ENCODE results near the gene NPAS1.

NPAS1 gene

DNA sequence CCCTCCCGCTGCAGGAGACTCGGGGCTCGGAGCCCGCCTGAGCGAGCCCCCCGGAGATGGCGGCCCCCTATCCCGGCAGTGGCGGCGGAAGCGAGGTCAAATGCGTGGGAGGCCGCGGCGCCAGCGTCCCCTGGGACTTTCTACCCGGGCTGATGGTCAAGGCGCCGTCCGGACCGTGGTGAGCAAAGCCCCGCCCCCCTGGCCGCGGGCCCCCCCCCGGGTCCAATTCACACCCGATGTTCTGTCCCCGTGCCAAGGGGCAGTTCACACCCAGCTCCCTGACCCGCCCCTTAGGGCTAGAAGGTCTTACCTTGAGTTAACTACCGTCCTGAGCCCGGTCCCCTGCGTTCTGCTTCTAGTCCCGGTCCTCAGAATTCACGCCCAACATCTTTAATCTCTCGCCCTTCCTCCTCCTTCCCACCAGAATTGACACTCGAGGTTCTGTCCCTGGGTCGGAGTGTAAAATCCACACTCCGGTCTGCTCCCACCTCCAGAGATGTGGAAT lies 1.4 kb downstream of the NPAS1 start:
- no peak for DNase-seq (ENCODE audit: low spot score)

DNA sequence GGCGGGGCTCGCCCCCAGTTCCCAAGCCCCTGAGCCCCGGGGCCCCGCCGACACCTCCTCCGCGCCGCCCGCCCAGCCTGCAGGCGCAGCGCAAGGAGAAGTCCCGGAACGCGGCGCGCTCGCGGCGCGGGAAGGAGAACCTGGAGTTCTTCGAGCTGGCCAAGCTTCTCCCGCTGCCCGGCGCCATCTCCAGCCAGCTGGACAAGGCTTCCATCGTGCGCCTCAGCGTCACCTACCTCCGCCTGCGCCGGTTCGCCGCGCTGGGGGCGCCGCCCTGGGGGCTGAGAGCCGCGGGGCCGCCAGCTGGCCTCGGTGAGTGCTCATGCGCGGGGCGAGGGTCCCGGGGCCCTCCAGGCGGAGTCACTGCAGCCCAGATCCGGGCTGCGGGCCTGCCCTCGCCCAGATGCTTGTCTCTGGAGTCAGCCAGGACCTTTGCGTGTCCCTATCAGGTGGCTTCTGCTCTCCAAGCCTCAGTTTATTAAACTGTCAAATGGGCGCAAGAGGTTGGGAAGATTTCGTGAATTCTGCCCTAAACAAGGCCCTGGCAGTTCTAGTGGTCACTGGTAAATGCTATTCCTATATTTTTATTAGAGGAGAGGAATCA lies 2.0 kb downstream of the NPAS1 start:
- no peak for DNase-seq (ENCODE audit: low spot score)

DNA sequence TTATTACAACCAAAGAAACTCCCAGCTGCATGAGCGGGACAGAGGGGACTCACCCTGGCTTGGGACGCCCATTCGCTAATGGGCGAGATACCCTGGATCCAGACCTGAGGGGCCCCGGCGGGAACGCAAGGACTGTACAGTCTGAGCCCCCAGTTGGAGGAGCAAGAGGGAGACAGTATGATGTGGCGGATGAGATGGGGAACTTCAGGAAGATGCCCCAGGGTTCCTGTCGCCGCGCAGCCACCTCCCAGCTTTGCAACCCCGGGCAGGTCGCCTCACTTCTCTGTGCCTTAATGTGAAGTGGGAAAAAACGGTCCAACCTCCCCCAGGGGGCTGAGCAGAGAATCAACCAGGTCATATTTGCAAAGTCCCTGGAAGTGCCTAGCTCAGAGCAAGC lies 2.5 kb downstream of the NPAS1 start:
- DNase-seq (ENCODE audit: low spot score): no peak

DNA sequence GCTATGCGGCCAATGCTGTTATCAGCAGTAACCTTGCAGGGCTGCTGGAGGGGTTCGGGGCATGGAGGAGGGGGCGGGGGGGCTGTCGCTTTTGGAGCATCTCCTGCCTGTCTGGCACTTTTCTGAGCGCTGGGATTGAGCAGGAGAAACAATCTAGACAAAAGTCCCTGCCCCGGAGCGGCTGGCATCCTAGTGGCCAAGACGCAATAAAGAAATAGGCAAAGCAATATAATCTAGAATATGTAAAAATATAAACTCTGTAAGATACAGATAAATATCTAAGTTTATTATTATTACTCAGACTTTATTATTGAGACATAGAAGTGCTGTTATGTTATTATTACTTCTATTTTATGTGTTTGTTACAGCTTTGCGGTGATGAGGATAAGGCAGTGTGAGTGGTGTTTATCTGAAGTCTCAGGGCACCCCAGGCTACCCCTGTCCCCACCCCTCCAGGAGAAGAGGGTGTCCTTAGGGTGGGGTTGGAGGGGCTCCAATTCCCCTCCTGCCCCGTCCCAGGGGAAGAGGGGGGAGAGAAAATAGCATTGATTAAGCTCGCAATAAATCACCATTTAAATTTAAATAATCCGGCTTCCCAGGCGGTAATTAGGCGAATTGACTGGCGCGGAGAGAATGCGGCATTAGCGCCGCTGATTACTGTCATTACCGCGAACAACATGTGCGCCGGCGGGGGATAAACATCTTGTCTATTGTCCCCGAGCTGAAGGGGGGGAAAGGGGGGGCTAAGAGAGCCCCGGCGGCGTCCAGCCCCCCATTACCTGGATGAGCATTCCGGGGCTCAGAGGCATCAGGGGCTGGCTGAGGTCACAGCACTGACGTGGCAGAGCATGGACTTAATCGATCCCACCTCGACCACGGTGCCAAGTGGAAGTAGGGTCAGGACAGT lies 3.2 kb downstream of the NPAS1 start:
- no peak for DNase-seq (ENCODE audit: low spot score)

DNA sequence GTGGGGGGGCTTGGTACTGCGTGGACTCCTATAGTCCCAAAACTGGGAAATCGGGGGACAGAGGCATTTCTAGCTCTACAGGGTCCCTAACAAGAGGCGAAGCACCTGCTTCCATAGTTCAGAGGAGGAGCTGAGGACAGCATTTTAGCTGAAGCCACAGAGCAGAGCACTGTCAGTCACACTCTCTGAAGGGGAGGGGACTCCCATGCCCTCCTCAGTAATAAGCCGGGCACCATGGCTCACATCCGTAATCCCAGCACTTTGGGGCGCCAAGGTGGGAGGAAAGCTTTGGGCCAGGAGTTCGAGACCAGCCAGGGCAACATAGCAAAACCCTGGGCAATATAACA lies 3.8 kb downstream of the NPAS1 start:
- DNase-seq (ENCODE audit: low spot score): no peak

DNA sequence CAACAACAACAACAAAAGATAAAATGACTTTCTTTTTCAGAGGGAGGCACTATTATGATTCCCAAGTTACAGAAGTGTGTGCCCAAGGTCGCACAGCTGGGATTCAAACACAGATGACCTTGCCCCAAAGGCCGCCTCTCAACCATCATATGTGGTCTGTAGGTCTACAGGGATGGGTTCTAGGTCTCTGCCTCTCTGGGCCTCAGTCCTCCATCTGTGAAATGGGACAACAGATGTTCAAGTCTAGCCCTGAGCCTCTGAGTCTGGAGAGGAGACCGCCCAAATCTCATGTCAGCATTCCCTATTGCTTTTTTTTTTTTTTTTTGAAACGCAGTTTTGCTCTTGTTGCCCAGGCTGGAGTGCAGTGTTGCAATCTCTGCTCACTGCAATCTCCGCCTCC lies 4.9 kb downstream of the NPAS1 start:
- DNase-seq (ENCODE audit: low spot score): no peak

DNA sequence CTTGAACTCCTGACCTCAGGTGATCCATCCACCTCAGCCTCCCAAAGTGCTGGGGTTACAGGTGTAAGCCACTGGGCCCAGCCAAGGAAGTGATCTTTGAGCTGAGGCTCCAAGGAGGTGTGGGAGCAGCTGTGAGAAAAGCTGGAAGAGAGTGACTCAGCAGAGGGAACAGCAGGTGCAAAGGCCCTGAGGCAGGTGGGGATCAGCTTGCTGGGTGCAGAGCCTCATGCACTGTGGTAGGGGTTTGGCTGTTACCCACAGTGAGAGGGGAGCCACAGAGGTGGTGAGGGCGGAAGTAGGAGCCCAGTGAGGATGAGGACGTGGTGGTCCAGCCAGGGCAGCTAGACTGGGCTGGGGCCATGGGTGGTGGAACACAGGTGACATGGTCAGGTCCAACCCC lies 6.5 kb downstream of the NPAS1 start:
- DNase-seq (ENCODE audit: low spot score): no peak

DNA sequence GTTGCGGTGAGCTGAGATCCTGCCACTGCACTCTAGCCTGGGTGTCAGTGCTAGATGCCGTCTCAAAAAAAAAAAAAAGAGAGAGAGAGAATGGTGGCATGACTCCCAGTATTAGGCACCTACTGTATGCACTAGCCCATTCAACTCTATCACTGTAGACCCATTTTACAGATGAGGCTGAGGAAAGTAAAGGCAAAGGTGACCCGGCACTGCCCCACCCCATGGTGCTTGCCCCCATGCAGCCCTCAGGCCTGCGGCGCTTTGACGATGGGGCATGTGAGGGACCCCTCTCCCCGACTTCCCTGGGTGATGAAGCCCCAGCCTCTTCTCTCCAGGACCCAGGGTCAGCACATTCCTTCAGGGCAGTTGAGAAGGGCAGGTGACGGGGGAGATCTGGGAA lies 7.3 kb downstream of the NPAS1 start:
- DNase-seq (ENCODE audit: low spot score): no peak

DNA sequence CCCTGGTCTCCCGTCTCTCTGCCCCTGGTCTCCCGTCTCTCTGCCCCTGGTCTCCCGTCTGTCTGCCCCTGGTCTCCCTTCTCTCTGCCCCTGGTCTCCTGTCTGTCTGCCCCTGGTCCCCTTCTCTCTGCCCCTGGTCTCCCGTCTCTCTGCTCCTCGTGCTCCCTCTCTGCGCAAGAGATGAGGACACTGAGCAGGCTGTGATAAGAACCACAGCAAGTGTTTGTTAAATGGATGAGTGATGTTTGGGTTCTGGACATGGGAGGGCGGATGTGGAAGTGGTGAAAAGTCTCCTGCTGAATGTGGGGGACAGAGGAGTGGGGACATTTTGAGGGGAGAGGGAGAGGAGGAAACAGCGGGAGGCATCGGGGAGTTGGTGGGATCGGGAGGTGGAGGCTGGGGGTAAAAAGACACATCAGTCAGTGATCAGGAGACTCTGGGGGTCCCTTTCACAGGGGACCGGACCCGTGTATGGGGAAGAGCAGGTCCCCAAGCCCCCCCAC lies 8.0 kb downstream of the NPAS1 start:
- no peak for DNase-seq (ENCODE audit: low spot score)

DNA sequence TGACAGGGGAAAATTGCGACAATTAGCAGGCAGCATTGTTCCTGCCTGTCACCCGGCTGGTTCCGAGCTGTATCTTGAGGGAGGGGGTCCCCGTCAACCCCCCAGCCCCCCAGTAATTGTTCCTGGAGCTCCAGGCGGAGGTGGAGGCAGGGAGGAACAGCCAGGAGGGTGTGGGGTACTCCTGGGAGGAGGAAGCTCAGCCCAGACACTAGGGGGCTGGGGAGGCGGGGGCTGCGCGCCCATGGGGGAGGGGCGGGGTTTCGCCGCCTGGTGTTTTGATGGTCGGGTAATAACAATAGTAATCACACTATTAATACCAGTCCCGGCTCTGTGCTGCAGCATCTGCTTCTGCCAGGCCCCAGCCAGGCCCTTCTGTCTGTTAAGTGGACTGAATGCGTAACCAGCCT lies 8.6 kb downstream of the NPAS1 start:
- no peak for DNase-seq (ENCODE audit: low spot score)

DNA sequence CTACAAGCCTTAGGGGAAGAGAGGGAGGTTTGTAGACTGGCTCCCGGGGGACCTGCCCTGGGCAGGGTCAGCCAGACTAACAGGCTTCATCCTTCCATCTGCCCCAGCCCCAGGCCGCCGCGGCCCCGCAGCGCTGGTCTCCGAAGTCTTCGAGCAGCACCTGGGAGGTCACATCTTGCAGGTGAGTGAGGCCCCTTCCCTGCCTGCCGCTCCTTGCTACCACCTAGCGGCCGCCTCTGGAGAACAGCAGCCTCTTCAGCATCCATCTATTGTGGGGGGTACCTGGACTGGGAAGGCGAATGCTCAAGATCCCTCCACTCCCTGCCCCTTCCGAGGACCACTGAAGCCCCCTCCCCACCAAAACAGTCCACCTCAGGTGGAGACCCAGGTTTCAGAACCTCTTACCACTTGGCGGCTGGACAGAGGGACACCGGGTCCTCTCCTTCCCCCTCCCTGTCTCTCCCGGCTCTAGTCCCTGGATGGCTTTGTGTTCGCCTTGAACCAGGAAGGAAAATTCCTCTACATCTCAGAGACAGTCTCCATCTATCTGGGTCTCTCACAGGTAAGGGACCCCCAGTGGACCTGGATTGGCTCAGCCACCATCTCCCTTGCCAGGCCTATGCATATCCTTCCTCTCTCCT lies 12.7 kb downstream of the NPAS1 start:
- no peak for DNase-seq (ENCODE audit: low spot score)

DNA sequence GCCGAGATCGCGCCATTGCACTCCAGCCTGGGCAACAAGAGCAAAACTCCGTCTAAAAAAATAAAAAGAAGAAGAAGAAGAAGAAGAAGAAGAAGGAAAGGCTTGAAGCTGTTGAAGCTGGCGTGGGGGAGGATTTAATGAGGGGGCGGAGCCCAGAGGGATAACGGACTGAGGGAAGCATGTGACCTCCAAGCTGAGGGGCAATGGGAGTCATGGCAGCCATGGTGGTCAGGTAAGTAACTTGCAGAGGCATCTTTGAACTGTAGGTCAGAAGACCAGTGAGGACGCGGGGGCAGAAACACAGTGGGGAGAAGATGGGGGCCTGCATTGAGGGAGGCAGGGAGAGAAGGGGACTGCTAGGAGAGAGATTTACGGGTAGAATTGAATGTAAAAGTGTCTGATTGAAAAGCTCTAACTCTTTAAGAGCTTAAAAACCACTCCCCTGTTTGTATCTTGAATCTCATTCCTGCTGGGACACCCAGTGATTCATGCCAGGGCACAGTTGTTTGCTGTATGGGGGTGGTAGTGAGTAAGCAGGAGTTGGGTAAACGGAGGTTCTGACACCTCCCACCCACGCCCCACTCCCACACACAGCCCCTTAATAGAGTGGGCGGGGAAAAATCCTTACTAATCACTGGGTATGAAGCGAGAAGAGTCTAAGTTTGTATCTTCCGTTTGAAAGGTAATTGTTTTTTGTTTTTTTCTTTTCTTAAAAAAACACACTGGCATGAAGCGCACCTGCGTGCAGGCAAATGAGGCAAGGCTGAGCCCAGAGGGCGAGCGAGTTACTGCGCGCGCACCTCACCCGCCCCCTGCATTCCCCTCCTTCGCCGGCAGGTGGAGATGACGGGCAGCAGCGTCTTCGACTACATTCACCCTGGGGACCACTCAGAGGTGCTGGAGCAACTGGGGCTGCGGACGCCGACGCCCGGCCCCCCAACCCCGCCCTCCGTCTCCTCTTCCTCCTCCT lies 15.8 kb downstream of the NPAS1 start:
- peak; percentile 55 for DNase-seq (ENCODE audit: low spot score)

DNA sequence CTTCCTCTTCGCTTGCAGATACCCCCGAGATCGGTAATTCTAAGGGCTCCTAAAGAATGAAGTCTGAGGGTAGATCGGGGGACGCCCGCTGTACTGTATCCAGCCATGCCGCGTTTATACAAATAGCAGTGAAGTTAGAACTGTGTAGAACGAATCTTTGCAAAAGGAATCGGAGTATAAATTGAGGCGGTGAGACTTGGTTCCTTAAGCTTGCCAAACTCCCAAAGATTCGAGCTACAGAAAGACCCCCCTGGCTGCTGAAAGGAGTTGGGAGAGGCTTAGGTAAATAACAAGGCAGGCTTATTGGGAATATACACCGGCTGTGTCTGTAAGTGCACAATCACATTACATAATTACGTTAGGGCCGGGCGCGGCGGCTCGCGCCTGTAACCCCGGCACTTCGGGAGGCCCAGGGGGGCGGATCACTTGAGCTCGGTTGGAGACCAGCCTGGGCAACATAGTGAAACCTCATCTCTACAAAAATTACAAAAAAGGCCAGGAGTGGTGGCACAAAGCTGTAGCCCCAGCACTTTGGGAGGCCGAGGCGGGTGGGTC lies 16.5 kb downstream of the NPAS1 start:
- no peak for DNase-seq (ENCODE audit: low spot score)

DNA sequence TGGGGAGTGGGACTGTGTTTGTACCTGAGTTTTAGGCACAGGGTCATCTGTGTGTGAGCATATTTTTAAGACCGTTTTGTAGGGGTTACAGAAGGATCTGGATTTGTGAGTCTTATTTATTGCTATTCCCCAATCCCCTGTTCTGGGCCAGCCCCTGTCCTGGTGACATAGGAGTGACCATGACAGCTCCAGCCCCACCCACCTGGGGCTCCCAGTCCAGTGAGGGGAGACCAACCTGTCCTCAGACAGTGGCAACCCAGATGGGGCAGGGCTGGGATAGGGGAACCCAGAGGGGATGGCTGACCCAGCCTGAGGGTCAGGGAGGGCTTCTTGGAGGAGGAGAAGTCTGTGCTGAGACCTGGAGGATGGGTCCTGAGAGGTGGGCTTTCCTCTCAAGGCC lies 18.1 kb downstream of the NPAS1 start:
- no peak for DNase-seq (ENCODE audit: low spot score)

DNA sequence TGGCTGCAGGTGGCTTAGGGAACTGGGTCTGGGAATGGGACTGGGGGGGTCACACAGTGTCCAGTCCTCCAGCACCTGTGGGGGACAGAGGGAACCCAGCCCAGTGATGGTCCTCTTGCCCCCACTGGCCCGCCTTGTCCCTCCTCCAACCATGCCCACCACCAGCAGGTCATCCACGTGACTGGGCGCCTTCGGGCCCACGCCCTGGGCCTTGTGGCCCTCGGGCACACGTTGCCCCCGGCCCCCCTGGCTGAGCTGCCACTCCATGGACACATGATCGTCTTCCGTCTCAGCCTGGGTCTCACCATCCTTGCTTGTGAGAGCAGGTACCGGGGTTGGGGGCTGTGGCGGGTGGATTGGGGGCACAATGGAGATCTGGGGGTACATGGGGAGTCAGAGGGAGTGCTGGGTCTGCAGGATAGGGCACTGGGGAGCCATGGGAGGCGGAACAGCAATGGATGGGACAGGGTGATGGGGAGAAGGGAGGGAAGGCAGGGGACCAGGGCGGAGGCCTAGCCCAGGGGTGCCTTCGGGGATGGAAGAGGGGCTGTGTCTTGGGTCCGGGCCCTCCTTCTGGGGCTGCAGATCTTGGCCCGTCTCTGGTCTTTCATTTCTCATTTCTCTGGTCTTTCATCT lies 19.7 kb downstream of the NPAS1 start:
- DNase-seq (ENCODE audit: low spot score): no peak

DNA sequence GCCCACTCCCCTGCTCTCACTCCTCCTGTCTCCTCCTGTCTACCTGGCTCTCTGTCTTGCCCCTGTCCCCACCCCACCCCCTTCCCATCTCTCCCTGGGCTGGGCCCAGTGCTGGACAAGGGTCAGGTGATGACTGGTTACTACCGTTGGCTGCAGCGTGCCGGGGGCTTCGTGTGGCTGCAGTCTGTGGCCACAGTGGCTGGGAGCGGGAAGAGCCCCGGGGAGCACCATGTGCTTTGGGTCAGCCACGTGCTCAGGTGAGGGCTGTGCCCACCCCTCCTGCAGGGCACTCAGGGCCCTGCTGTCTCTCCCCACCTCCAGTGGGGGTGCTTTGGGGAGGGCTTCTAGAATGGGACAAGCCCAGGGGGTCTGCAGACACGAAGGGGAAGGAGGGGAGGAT lies 21.2 kb downstream of the NPAS1 start:
- DNase-seq (ENCODE audit: low spot score): no peak

DNA sequence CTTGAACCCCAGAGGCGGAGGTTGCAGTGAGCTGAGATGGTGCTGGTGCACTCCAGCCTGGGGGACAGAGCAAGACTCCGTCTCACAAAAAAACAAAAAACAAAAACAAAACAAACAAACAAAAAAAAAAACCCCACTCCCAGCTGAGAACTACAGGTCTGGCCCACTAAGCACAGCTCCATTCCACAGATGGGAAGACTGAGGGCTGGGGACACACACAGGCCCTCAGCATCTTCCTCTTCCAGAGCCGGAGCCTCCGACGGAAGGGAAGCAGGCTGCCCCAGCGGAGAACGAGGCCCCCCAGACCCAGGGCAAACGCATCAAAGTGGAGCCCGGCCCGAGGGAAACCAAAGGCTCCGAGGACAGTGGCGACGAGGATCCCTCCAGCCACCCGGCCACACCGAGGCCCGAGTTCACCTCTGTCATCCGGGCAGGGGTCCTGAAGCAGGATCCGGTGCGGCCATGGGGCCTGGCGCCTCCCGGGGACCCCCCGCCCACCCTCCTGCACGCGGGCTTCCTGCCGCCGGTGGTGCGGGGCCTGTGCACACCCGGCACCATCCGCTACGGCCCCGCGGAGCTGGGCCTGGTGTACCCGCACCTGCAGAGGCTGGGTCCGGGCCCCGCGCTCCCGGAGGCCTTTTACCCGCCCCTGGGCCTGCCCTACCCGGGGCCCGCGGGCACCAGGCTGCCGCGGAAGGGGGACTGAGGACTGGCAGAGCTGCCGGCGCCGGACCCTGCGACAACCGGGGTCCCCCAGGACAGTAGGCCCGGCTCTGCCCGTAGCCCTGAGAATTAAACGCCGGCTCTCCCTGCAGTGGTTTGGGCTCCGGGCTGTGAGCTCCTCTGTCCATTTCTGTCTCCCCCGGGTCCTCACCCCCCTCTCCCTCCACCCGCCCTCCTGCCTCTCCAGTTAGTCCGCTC lies 25.6 kb downstream of the NPAS1 start:
- no peak for DNase-seq (ENCODE audit: low spot score)

DNA sequence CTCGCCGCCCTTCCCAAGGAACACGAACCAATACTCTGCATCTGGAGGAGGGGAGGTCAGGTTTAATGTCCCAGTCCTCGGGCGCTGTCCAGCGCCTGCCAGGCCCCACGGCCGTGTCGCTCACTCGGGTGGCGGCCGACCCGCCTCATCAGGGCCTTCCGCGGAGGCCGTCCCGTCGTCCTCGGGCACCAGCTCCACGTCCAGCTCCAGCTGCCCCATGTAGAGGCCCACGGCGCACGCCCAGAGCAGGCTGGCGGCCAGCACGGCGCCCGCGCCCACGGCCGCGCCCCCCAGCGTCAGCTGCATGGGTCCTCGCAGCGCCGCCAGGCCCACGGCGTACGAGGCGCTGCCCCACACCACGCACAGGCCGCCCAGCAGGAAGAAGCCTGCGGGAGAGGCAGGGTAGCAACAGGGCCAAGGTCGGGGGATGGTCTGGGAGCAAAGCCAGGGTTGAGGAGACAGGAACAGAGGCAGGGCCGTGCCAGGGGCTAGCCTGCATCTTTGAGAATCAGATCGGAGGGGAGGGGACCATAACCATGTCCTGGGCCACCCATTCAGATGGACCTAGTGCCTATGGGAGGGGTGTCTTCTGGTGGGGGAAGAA lies 26.3 kb downstream of the NPAS1 start:
- no peak for DNase-seq (ENCODE audit: low spot score)

DNA sequence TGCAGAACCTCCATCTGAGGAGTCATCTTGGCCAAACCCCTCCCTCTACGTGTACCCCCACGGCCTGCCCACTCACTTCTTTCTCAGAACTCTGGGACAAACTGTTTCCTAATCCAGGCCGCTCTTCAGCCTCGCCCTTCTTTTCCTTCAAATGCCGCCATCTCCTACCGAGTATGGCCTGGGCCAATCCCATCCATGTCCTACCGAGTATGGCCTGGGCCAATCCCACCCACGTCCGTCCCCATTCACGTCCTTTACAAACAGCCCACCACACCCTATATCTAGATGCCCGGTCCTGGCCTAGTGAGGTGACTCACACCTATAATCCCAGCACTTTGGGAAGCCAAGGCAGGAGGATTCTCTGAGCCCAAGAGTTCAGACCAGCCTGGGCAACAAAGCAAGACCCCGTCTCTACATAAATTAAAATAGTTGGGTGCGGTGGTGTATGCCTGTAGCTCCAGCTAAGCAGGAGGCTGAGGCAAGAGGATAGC lies 27.7 kb downstream of the NPAS1 start:
- no peak for DNase-seq (ENCODE audit: low spot score)
